GM10266 (cell line): ENCODE data around the gene GNG12.

ENCODE experiments used
- DNase-seq: peaks from one replicate; pipeline ENCODE4 v3.0.0; 2012; ENCODE audit errors: extremely low spot score
- CTCF ChIP-seq: IDR thresholded peaks from 2 replicates; pipeline ENCODE4 v1.5.1; 2012; ENCODE audit warnings: mild to moderate bottlenecking, low read depth; ENCODE audit not compliant: control insufficient read depth, insufficient read depth; ENCODE audit errors: missing control alignments

Gene GNG12

GRCh38 chr1:67719329-67720196 lies 113.7 kb downstream of the GNG12 start:
- DNase-seq: no peak
- TF ChIP-seq CTCF: no peak

- DNase-seq: no peak
Measured at GRCh38 chr1:67717876-67718275, 115.4 kb downstream of the GNG12 start.

GRCh38 chr1:67716800-67717199 lies 116.5 kb downstream of the GNG12 start:
- TF ChIP-seq CTCF: no peak
- DNase-seq: no peak

More at GRCh38 chr1:67717876-67718275, 115.4 kb downstream of the GNG12 start:
- no peak for TF ChIP-seq CTCF

GRCh38 chr1:67715819-67716218 lies 117.4 kb downstream of the GNG12 start:
- no peak for DNase-seq
- TF ChIP-seq CTCF: no peak

GRCh38 chr1:67713057-67713846 lies 120.0 kb downstream of the GNG12 start:
- no peak for DNase-seq
- TF ChIP-seq CTCF: no peak

- TF ChIP-seq CTCF: no peak
- no peak for DNase-seq
Measured at GRCh38 chr1:67711855-67712212, 121.4 kb downstream of the GNG12 start.
